Panc1 (cell line): ENCODE results near the gene POU4F3. TPM values are rescaled to one million over a fixed set of nuclear protein-coding genes. Genes with fewer than 3 reads are reported as not detected.

Source experiments
- ATAC-seq: fragments of 200-7000 bp; cut with Tn5 transposase; 2 replicates; pipeline ENCODE4 v1.9.1; 2020; ENCODE audit warnings: mild to moderate bottlenecking, moderate library complexity
- BruUV-seq: library from RNA; stranded (reverse); fragments of 400-500 nt; replicated peaks from 2 replicates; lab custom pipeline; 2021; lab: Mats Ljungman, UMichigan
- CTCF ChIA-PET: fragments of 300-600 bp; sonication (Branson Sonifier 250); formaldehyde crosslinking; loops from one replicate; lab custom pipeline; 2022; ENCODE audit warnings: antibody characterized with exemption; lab: Charles Lee
- POLR2A ChIA-PET: fragments of 300-600 bp; sonication (Branson Sonifier 250); formaldehyde crosslinking; loops from one replicate; lab custom pipeline; 2022; ENCODE audit warnings: antibody characterized with exemption; lab: Charles Lee
- DNase-seq: peaks from one replicate; pipeline ENCODE4 v3.0.0-alpha.2; 2010; ENCODE audit warnings: low read depth, low spot score
- H3K27ac ChIP-seq: 2 replicates; pipeline ENCODE4 v1.5.1; 2011; ENCODE audit warnings: mild to moderate bottlenecking, low read length, inconsistent platforms
- H3K27me3 ChIP-seq: fragments of 200-500 bp; sonication (Bioruptor generic); 2 replicates; pipeline ENCODE4 v1.6.0; 2014; ENCODE audit warnings: low read length, inconsistent platforms; ENCODE audit not compliant: control insufficient read depth, insufficient read depth
- H3K36me3 ChIP-seq: fragments of 200-500 bp; sonication (Bioruptor generic); 2 replicates; pipeline ENCODE4 v1.5.1; 2014; ENCODE audit warnings: inconsistent platforms, mild to moderate bottlenecking, low read length, moderate library complexity; ENCODE audit not compliant: control insufficient read depth, insufficient read depth
- H3K4me1 ChIP-seq: 2 replicates; pipeline ENCODE4 v1.5.1; 2011; ENCODE audit warnings: inconsistent platforms, mild to moderate bottlenecking, low read length, moderate library complexity; ENCODE audit not compliant: control insufficient read depth, insufficient read depth
- H3K4me3 ChIP-seq, 2 experiments: 2 replicates each; pipeline ENCODE4 v1.5.1; 2011 to 2012; ENCODE audit warnings: low read depth in 2 of 2, low read length in 2 of 2, mild to moderate bottlenecking in 2 of 2, inconsistent platforms in 1 of 2, moderate library complexity in 1 of 2
- H3K9me3 ChIP-seq: fragments of 200-500 bp; sonication (Bioruptor generic); 2 replicates; pipeline ENCODE4 v1.5.1; 2014; ENCODE audit warnings: low read depth, mild to moderate bottlenecking, inconsistent platforms, low read length, moderate library complexity; ENCODE audit not compliant: control insufficient read depth, insufficient read depth
- CTCF ChIP-seq: fragments of 450-650 bp; IDR thresholded peaks from 2 replicates; pipeline ENCODE4 v1.5.1; 2017; ENCODE audit warnings: mild to moderate bottlenecking
- POLR2AphosphoS5 ChIP-seq: IDR thresholded peaks from 2 replicates; pipeline ENCODE4 v1.6.1; 2012; ENCODE audit warnings: mild to moderate bottlenecking, low read depth, low read length, moderate library complexity
- REST ChIP-seq, 2 experiments: IDR thresholded peaks; 2 replicates each; pipeline ENCODE4 v1.6.1; 2011 to 2012; ENCODE audit warnings: low read depth in 2 of 2, control low read depth in 1 of 2, low read length in 1 of 2, mild to moderate bottlenecking in 1 of 2, moderate library complexity in 1 of 2; ENCODE audit not compliant: insufficient read depth in 1 of 2
- SIN3A ChIP-seq: IDR thresholded peaks from 2 replicates; pipeline ENCODE4 v1.6.1; 2012; ENCODE audit warnings: low read depth, mild to moderate bottlenecking, low read length, moderate library complexity, borderline replicate concordance; ENCODE audit not compliant: insufficient read depth
- TCF7L2 ChIP-seq: IDR thresholded peaks from 2 replicates; pipeline ENCODE4 v1.6.1; 2011; ENCODE audit warnings: mild to moderate bottlenecking, low read depth, low read length, inconsistent platforms
- in situ Hi-C: cut with HindIII; loops from 2 replicates; pipeline ENCODE4 v1.10.0; 2016; ENCODE audit warnings: low sequenced_read_pairs, low pct_unique_long_range_greater_than_20kb
- intact Hi-C: fragments of 100-400 bp; cut with micrococcal nuclease; formaldehyde crosslinking; loops from one replicate; pipeline ENCODE4 v1.10.0; 2022; ENCODE audit not compliant: unreplicated experiment
- total RNA-seq: library from RNA; stranded (reverse); gene quantifications from one replicate; pipeline ENCODE4 v1.2.1, GENCODE V29; 2021; ENCODE audit not compliant: unreplicated experiment

Gene POU4F3
- total RNA-seq, 1 experiment from 2014 or later: 0.15 TPM

- H3K27ac ChIP-seq: no peak overlapping the region
- no peaks in the 10 kb centered on the region for H3K36me3 ChIP-seq
- no peaks in the 10 kb centered on the region for H3K9me3 ChIP-seq
- H3K27me3 ChIP-seq: peaks cover 7% of the 10 kb centered on the region
- POLR2A ChIA-PET: no interaction called here
- BruUV-seq: no TSS peak
- CTCF ChIA-PET: no interaction called here
- DNase-seq (no peak), ATAC-seq (no peak)
- H3K4me3 ChIP-seq: no peak overlapping the region
- intact Hi-C loops: no loop called here
- in situ Hi-C loops: no loop called here
- no peaks in the 10 kb centered on the region for H3K4me1 ChIP-seq
- TF ChIP-seq SIN3A (no peak), REST (IDR thresholded peaks at IDR 0.05; ENCODE audit: insufficient read depth in 1 of 2, low read depth in 2 of 2, low read length in 1 of 2) (no peak), POLR2AphosphoS5 (no peak), TCF7L2 (no peak), CTCF (no peak)
Measured at GRCh38 chr5:146366904-146367303, 28.3 kb downstream of the POU4F3 start.

GRCh38 chr5:146368137-146368536, 29.5 kb downstream of the POU4F3 start:
- in situ Hi-C loops (no loop called here), intact Hi-C loops (no loop called here)
- ChIA-PET POLR2A (no interaction called here), CTCF (no interaction called here)
- H3K4me1 ChIP-seq: no peaks in the 10 kb centered on the region
- H3K9me3 ChIP-seq: no peaks in the 10 kb centered on the region
- ATAC-seq (no peak), DNase-seq (no peak)
- no peaks in the 10 kb centered on the region for H3K36me3 ChIP-seq
- no TSS peak for BruUV-seq
- no peak for TF ChIP-seq SIN3A
- TF ChIP-seq POLR2AphosphoS5: no peak
- TF ChIP-seq REST (IDR thresholded peaks at IDR 0.05; ENCODE audit: insufficient read depth in 1 of 2, low read depth in 2 of 2, low read length in 1 of 2): no peak
- no peak for TF ChIP-seq TCF7L2
- no peak for TF ChIP-seq CTCF
- no peak overlapping the region for H3K4me3 ChIP-seq
- H3K27me3 ChIP-seq: peaks cover 7% of the 10 kb centered on the region
- no peak overlapping the region for H3K27ac ChIP-seq
